Adrenal gland (tissue), 12 donors: ENCODE results near the gene ACVR1C. TPM values are rescaled to one million over a fixed set of nuclear protein-coding genes. Genes with fewer than 3 reads are reported as not detected.

ENCODE experiments used
- DNase-seq, 7 donors: peaks; one replicate each; pipeline ENCODE4 v3.0.0-alpha.2; 2019 to 2020
- H3K27ac ChIP-seq, 5 donors: fragments of 200-600 bp; sonication (generic) in 4 of 5; 1 replicate in 3 of 5; 2 replicates in 2 of 5; pipeline versions ENCODE4 v1.5.1 to v1.8.0; 2016 to 2020; ENCODE audit warnings: mild to moderate bottlenecking in 1 of 5
- H3K27me3 ChIP-seq: fragments of 200-600 bp; 2 replicates; pipeline ENCODE4 v1.8.0; 2021
- H3K36me3 ChIP-seq, 2 donors: fragments of 200-600 bp; replicated peaks in 1 of 2; 1 replicate in 1 of 2; 2 replicates in 1 of 2; pipeline versions ENCODE4 v1.5.1 to v1.8.0; 2018 to 2022
- H3K4me1 ChIP-seq, 2 donors: fragments of 200-600 bp; replicated peaks in 1 of 2; 1 replicate in 1 of 2; 2 replicates in 1 of 2; pipeline versions ENCODE4 v1.5.1 to v1.8.0; 2018 to 2021
- H3K4me3 ChIP-seq, 4 donors: fragments of 200-600 bp; sonication (generic) in 3 of 4; one replicate each; pipeline ENCODE4 v1.5.1; 2016 to 2018
- H3K9me3 ChIP-seq, 3 donors: fragments of 200-600 bp; sonication (generic) in 1 of 3; replicated peaks in 1 of 3; 1 replicate in 2 of 3; 2 replicates in 1 of 3; pipeline versions ENCODE4 v1.5.1 to v1.8.0; 2016 to 2021
- POLR2A ChIP-seq, 2 donors: fragments of 450-650 bp; IDR thresholded peaks; one replicate each; pipeline ENCODE4 v1.6.1; 2017; ENCODE audit warnings: antibody characterized with exemption in 2 of 2, mild to moderate bottlenecking in 2 of 2, moderate library complexity in 1 of 2
- WGBS, 4 donors: extraction: QIAGEN DNeasy Blood & Tissue Kit in 2 of 4; methylation state at CpG; one replicate each; pipeline versions ENCODE4 v1.1.5 to v1.1.7; 2013 to 2017; 5-methylcytosine and 5-hydroxymethylcytosine counted together
- intact Hi-C, 2 donors: fragments of 100-400 bp; cut with DNase I; formaldehyde crosslinking; loops; one replicate each; pipeline versions ENCODE4 v1.14.1 to v1.15.0; 2022 to 2023
- polyA plus RNA-seq, 3 donors: library from polyadenylated mRNA; stranded (reverse); fragments of 200-250 nt in 2 of 3; fragments of 350-450 nt in 1 of 3; fragmentation: Illumina TruSeq in 1 of 3; extraction: RNeasy Lipid Tissue Mini Kit (QIAGEN cat#74804) in 1 of 3; gene quantifications; one replicate each; pipeline ENCODE4 v1.2.3, GENCODE V29; 2013 to 2014
- total RNA-seq, 9 donors: library from RNA; depleted of rRNA in 4 of 9; stranded (reverse); fragments of >200 nt in 4 of 9; fragments of 120-200 nt in 1 of 9; fragmentation: NEBNext Ultra II Directional in 1 of 9; extraction: Animal tissue kit (Norgen Biotek cat#: 25700) in 1 of 9; gene quantifications; one replicate each; pipeline versions ENCODE4 v1.1.0 to v1.2.4, GENCODE V29; 2013 to 2023
- TF ChIP-seq, protein P1 (sequence below), 6 experiments: fragments of 450-650 bp in 4 of 6; fragments of 200-600 bp in 2 of 6; sonication (generic) in 1 of 6; IDR thresholded peaks; 1 replicate in 5 of 6; 2 replicates in 1 of 6; pipeline versions ENCODE4 v1.5.1 to v1.8.0; 2016 to 2021; ENCODE audit warnings: antibody characterized with exemption in 6 of 6, mild to moderate bottlenecking in 2 of 6, moderate library complexity in 1 of 6
- donor health status: healthy with polysubstance abuse.
- donor health status: Bipolar disorder and iron deficiency.
- donor health status: DM: yes; HTN: yes; CAD: no.
- donor health status: DM: no; HTN: no; CAD: no.
- donor health status: DM: no; HTN: no; CAD: no.
- donor health status: DM: yes; HTN: yes; CAD: no.

ACVR1C gene
- total and polyA plus RNA-seq, 12 donors: 0.18 to 4.8 (median 1.0) TPM; not detected in 2

DNA sequence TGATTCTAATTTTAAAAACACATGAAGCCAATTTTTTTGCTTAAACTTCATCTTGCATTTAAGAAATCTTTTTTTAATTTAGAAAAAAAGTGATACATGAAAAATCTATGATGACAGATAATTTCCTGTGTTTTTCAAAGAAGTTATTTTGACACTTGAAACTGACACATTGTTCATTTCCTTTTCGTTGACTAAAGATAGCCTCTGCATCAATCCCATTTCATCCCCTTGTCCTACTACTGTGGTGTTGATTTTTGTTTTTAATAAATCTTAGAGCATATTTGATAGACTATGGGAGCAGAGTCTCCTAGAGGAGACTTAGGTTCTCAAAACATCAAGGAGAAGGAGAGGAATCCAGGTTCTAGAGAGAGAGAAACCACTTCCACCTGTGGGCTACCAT, 70.9 kb downstream of the ACVR1C start:
- intact Hi-C loops: no loop called here
- no peak for DNase-seq
- TF ChIP-seq, protein P1, sequence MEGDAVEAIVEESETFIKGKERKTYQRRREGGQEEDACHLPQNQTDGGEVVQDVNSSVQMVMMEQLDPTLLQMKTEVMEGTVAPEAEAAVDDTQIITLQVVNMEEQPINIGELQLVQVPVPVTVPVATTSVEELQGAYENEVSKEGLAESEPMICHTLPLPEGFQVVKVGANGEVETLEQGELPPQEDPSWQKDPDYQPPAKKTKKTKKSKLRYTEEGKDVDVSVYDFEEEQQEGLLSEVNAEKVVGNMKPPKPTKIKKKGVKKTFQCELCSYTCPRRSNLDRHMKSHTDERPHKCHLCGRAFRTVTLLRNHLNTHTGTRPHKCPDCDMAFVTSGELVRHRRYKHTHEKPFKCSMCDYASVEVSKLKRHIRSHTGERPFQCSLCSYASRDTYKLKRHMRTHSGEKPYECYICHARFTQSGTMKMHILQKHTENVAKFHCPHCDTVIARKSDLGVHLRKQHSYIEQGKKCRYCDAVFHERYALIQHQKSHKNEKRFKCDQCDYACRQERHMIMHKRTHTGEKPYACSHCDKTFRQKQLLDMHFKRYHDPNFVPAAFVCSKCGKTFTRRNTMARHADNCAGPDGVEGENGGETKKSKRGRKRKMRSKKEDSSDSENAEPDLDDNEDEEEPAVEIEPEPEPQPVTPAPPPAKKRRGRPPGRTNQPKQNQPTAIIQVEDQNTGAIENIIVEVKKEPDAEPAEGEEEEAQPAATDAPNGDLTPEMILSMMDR (IDR thresholded peaks at IDR 0.05): no peak
- no peak for TF ChIP-seq POLR2A (IDR thresholded peaks at IDR 0.05)
- H3K4me1 ChIP-seq: no peaks in the 10 kb centered on the region
- WGBS, 4 donors: 51 to 69% (median 58%) methylated on average over 1 of the region's 1 CpG
- no peaks in the 10 kb centered on the region for H3K9me3 ChIP-seq
- H3K36me3 ChIP-seq: no peaks in the 10 kb centered on the region
- H3K27me3 ChIP-seq: no peaks in the 10 kb centered on the region
- H3K27ac ChIP-seq: no peak overlapping the region
- no peak overlapping the region for H3K4me3 ChIP-seq

GRCh38 chr2:157540102-157540501, 88.6 kb downstream of the ACVR1C start:
- Histone ChIP-seq H3K4me3 (no peak overlapping the region), H3K36me3 (no peaks in the 10 kb centered on the region), H3K9me3 (no peaks in the 10 kb centered on the region), H3K27ac (no peak overlapping the region), H3K4me1 (no peaks in the 10 kb centered on the region), H3K27me3 (no peaks in the 10 kb centered on the region)
- TF ChIP-seq, protein P1 (IDR thresholded peaks at IDR 0.05): no peak
- no peak for TF ChIP-seq POLR2A (IDR thresholded peaks at IDR 0.05)
- WGBS, 4 donors: 87 to 91% (median 89%) methylated on average over 5 of the region's 5 CpGs
- no peak for DNase-seq
- intact Hi-C loops: no loop called here

GRCh38 chr2:157538064-157538463, 90.6 kb downstream of the ACVR1C start:
- intact Hi-C loops: no loop called here
- TF ChIP-seq POLR2A (IDR thresholded peaks at IDR 0.05): no peak
- TF ChIP-seq, protein P1 (IDR thresholded peaks at IDR 0.05): no peak
- Histone ChIP-seq H3K27me3 (no peaks in the 10 kb centered on the region), H3K36me3 (no peaks in the 10 kb centered on the region), H3K27ac (no peak overlapping the region), H3K4me1 (no peaks in the 10 kb centered on the region), H3K9me3 (no peaks in the 10 kb centered on the region), H3K4me3 (no peak overlapping the region)
- no peak for DNase-seq
- 78 to 92% (median 81%) methylated on average over 1 of the region's 1 CpG for WGBS, 4 donors

DNA sequence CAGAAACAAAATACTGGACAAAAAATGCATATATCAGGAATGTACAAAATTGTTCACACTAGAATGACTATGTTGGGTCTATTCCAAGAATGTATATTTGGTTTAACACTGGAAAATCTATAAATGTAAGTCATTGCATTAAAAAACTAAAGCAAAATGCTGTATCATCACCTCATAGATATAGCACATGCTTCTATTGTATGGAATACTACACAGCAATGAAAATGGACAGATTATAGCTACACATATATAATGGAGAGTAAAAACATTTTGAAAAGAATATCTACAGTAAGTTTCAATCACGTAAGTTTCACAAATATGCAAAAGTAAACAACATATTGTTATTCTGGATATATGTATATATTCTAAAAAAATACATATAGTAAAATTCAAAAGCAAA, 91.8 kb downstream of the ACVR1C start:
- H3K4me3 ChIP-seq: no peak overlapping the region
- 67 to 76% (median 69%) methylated on average over 1 of the region's 1 CpG for WGBS, 4 donors
- intact Hi-C loops: no loop called here

More for the DNA sequence above, 91.8 kb downstream of the ACVR1C start:
- TF ChIP-seq POLR2A (IDR thresholded peaks at IDR 0.05): no peak
- TF ChIP-seq, protein P1 (IDR thresholded peaks at IDR 0.05): no peak
- Histone ChIP-seq H3K27ac (no peak overlapping the region), H3K9me3 (no peaks in the 10 kb centered on the region), H3K36me3 (no peaks in the 10 kb centered on the region), H3K4me1 (no peaks in the 10 kb centered on the region), H3K27me3 (no peaks in the 10 kb centered on the region)
- DNase-seq: no peak
